NCI-H1436 treated with DMSO at 0.1 percent for 48 hours (cell line): ENCODE results near the gene TEP1.
"Not testable (repeated sequence)": the region's sequence is repeated elsewhere in the genome, so short reads cannot be mapped to it uniquely, and the experiment has no call there.

ENCODE experiments used
- DNase-seq: peaks from one replicate; lab custom pipeline; 2025; lab: John Stamatoyannopoulos, UW

The TEP1 gene

DNA sequence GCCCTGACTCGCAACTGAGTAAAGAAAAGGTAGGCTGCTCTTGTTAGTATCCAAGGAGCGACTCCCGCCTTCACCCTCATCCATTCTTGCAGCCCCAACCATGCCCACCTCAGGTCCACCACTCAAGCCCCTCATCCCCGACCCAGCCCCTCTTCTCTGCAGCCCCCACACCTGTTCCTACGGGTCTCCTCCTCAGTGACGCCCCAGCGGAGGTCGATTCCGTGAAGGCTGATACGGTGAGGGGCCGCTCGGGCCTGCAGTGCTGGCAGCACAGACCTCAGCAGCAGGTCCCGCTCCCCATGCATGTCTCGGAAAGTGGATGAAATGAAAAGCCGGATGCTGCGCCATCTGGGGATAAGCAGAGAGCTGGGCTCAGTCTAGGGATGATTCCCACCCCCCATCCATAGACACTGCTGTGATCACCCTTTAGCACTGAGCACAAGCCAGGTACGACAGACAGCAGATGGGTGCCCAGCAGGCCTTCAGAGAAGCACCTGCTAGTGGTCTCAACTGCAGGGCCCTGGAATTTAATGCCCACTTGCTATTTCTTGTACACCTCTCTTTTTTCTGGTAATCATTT is 26.9 kb downstream of the TEP1 start:
- no peak for DNase-seq

DNA sequence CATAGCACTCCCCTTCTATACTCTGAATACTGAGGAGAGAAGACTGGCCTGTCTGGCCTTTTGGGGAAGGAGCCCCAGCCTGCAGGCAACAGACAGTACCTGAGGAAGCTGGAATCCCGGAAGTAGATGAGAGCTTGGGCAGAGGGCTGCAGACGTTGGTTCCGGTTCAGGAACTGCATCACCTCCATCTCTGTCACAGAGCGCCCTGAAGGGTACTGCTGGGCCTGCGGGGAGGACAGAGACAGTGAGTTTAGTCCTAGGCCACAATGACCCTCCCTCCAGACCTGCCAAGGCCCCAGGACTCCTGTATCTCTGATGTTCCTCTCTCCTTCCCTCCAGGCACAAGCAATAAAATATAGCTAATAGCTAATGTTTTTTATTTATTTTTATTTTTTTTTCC is 28.4 kb downstream of the TEP1 start:
- DNase-seq, result no peak

DNA sequence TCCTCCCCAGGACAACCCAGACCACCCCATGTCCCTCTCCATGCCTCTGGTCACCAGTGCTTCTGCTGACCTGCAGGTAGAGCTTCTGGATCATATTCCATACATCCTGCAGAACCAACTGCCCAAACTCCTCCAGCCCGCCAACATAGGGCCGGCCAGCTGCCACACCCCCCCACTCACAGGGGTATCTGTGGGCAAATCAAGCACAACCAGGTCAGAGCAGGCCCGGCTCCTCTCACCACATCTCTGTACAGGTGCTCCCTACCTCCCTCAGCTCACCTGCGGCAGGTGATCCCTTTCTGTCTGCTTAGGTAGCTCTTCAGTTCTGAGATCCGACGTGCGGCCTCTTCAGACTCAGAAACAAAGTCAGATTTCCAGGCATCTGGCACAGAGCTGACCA is 29.0 kb downstream of the TEP1 start:
- DNase-seq, result no peak

DNA sequence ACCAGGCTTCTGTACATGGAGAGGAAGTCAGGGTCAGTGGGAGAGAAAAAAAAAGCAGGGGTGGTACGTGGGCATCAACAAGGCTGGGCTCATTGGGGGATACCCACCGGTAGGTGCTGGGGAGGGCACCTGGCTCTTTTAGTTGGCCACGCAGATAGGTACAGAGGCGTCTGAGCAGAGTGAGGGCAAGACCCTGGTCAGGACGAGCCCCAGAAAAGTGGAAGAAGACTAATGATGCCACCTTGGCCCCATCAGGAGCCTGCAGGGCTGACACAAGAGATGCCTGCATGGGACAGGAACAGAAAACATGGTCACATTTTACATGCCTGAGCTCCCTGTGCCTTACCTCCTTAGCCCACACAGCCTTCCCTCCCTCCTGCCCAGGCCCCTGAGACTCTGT is 29.7 kb downstream of the TEP1 start:
- DNase-seq, result no peak

DNA sequence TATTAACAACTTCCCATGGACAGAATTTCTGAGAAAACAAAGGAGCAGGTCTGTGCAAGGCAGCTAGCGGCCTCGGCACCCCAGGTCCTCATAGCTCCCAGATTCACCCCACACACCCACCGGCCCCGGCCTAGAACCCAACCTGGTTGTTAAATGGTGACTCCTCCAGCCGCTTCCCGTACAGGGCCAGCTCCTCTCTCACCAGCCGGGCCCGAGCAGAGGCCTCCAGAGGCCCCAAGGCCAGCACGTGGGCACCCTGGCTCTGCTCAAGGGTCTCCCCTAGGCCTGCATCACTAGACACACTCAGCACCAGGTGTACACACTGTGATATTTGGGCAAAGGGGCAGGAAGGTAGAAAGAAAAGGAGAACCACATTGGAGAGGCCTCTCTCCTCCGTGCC is 30.3 kb downstream of the TEP1 start:
- no peak for DNase-seq

DNA sequence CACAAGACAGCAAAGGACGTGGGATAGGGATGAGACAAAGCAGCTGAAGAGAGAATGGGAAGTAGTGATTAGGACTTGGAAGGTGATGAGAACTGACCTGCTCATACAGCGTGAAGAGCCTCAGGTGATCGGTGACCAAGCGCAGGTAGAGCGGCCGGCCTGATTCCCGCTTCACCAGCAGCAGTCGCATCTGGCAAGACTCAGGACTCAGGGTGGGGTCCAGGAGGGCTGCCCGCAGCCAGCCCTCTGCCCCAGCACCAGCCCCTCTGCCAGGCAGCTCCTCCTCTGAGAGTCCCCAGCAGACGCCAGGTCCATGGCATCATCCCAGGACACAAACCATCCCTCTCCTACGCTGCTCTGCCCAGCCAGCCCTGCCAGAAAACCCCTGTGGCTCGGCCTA is 30.8 kb downstream of the TEP1 start:
- no peak for DNase-seq

DNA sequence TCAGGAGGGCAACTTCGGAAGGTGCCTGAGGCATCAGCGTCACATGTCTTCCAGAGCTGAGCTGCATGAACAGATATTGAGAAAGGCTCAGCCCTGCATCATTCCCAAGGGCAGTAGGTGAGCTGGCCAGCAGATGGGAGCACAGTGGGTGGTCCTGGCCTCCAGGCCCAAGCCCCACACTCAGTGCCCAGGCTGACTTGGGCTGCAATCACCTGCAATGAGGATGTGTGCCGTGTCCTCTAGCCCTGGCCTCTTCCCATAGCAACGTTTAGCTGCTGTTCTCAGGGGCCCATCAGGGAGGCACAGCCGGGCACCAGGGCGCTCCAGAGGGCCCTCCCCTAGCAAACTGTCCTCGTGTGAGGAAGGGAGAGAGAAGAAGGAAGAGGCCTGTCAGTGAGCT is 32.0 kb downstream of the TEP1 start:
- no peak for DNase-seq

DNA sequence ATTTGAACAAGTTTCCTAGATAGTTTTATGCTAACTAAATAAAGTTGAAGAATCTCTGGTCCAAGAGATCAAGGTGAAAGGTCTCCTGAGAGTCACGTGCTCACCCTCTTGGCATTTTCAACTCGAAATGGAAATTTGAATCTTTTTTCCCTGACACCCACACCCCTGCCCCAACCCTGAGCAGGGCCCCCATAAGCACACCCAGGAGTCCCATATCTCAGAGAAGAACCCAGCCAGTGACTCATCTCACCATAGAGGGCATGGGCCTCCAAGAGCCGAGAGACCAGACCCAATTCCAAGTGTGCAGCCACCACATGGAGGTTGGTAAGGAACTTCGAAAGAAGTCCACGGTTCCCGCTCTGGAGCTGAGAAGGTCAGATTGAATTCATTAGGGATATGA is 32.6 kb downstream of the TEP1 start:
- no peak for DNase-seq

DNA sequence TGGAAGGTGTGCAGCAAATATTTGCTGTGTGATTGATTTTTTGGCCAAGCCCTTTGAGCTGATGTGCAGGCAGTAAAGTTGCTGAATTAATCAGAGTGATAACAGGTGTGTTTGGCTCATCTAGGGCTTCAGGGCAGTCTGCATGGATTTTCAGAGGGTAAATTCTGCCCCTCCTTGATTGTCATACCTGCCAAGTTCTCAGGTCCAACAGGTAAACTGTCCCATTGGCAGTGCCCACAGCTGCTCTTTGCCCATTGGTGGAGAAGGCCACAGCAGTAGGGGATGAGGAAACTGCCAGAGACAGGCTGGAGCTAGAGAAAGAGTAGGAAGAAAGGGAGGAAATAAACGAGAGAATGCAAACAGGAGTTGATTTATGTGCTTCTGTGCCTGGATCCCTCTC is 33.6 kb downstream of the TEP1 start:
- DNase-seq, result no peak

DNA sequence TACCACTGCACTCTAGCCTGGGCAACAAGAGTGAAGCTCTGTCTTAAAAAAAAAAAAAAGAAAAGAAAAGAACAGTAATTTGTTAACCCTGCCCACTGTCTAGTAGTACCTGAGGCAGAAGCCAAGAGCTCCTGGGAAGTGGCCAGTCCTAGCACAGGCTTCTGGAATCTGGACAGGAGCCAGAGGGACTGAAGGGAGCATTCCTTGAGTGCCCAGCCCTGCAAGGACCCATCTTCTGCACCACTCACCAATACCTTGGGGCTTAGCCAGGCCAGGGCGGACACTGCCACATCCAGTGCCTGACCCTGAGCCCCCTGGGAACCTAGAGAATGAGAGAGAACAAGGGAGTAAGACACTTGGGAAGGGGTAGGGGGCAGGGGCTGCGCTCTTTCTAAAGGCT is 36.1 kb downstream of the TEP1 start:
- no peak for DNase-seq

DNA sequence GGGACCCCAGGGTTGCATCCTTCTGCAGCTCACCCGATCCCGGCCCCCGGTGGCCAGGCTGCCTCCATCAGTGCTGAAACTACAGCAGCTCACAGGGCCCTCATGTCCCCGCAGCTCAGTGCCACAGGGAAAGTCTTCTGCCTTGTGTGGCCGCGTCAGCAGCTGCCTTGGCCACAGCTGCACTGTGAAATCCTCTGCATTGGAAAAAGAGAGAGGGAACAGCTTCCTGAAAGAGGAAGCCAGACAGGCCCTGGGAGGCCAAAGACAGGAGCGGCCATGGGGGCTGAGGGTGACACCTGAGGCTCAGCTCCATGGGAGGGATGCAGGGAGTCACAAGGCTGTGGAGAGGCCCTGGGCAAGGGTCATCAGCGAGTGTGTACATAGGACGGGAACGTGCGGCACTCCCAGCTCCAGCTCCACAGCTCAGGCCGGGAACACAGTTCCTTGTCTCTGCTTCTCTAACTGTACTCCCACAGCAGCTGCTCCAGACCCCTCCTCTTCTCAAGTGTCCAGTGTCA is 37.2 kb downstream of the TEP1 start:
- no peak for DNase-seq

DNA sequence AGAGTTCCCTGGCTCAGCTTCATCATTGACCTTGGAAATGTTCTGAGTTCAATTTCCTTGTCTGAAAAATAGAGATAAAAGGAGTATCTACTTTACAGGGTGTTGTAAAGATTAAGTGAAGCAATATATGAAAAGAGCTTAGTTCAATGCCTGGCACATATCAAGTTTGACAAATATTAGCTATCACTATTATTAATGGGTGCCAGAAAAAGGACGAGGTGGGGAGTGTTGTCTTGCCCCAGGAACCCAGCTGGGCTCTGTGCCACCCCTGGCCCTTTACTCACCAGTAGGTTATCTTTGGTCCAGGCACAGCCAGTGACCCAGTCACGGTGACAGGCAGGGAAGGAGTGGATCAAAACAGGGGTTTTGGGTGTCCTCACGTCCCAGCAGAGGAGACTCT is 37.8 kb downstream of the TEP1 start:
- no peak for DNase-seq

DNA sequence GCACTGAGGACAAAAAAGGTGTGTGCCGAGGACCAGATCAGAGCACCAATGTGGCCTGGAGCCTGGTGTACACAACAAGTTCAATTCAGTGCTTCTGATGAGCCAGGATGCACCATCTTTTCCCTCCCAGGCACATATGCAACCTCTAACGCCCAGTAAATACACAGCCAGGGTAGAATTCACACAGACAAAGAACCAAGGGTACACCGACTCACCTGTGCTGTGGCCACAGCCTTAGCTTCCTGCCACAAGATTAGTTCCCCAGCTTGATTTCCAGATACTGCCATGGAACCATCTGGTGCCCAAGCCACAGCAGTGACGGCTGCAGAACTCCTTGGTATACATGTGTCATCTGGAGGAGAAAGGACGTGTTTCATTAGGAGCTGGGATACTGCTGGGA is 40.5 kb downstream of the TEP1 start:
- no peak for DNase-seq

DNA sequence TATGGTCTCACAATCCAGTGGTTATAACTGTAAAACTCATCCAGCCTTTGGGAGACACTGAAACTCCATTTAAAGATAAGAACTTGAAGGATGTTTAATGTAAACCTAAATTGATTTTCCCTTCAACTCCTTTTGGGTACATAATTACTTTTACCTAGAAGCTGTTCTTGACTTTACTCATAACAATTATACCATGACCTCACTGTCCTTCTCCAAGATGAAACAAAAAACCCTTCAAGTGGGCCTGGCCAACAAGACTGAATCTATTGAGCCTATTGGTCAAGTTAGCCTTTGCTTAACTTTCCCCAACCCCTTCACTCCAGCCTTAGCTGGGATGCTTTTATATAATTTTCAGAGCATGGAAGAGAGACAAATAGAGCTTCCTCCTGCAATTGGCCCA is 47.4 kb downstream of the TEP1 start:
- no peak for DNase-seq

DNA sequence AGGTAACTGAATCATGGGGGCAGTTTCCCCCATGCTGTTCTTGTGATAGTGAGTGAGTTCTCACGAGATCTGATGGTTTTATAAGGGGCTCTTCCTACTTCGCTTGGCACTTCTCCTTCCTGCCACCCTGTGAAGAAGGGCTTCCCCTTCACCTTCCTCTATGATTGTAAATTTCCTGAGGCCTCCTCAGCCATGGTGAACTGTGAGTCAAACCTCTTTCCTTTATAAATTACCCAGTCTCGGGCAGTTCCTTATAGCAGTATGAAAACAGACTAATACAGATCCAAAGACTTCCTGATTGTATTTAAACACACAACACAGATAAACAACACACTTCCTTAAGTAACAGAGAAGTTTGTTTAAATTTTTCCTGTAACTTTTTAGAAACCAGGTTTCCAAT is 54.8 kb downstream of the TEP1 start:
- not testable (repeated sequence) for DNase-seq

DNA sequence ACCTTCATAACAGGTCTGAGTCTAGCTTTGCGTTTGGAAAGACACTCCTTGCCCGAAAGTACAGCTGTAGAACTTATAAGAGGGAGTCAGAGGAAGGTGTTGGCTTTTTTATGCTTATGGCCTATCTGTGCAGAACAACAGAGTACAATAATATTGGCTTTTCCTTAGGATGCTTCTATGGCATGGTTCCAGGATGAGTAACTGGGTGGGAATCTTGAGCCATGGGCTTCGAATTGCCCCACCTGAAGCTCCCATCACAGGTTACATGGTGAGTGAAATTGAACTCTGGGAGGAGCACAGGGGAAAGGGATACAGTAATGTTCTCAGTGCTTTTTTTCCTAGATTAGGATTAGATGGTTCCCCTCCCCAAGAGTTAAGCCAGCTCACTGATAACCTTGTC is 56.9 kb downstream of the TEP1 start:
- DNase-seq, result no peak

DNA sequence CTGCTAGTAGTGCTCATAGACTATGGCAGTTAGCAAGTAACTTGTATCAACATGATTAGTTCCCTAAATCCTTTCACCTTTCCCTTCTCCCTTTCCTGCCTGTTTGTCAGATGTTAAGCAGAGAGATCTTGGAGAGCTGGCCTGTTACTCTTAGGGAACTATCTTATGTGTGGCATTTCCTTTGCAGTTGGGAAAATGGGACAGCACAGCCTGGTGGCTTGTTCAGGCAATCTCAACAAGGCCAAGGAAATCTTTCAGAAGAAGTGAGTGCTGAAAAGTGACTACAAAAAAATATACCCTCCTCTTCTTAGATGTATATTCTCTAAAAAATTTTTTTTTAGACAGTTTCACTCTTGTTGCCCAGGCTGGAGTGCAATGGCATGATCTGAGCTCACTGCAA is 62.4 kb downstream of the TEP1 start:
- DNase-seq, result no peak

DNA sequence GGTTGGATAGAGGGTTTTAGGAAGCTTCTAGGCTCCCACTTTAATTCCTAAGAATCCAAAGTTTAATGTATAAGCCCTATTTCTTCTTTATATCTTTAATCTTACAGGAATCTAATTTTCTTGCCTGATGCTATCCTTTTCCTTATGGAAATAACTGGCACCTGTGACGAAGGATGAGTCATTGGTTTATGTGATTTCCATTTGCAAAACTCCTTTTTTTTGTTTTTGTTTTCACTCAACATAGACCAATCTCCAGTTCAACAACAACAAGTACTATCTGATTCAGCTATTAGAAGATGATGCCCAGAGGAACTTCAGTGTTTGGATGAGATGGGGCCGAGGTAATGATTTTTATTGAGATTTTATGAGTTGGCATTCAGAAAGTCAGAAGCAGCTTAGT is 63.0 kb downstream of the TEP1 start:
- DNase-seq, result no peak

DNA sequence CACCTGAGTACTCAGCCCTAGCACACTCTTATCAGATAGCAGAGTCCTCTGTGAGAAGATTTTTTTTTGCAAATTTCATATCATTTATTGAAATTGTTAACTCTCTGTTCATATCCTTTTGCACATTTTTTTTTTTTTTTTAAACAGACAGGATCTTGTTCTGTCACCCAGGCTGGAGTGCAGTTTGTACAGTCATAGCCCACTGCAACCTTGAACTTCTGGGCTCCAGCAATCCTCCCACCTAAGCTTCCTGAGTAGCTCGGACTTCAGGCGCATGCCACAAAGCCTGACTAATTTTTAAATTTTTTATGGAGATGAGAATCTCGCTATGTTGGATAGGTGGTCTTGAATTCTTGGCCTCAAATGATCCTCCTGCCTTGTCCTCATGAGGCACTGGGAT is 65.6 kb downstream of the TEP1 start:
- no peak for DNase-seq

DNA sequence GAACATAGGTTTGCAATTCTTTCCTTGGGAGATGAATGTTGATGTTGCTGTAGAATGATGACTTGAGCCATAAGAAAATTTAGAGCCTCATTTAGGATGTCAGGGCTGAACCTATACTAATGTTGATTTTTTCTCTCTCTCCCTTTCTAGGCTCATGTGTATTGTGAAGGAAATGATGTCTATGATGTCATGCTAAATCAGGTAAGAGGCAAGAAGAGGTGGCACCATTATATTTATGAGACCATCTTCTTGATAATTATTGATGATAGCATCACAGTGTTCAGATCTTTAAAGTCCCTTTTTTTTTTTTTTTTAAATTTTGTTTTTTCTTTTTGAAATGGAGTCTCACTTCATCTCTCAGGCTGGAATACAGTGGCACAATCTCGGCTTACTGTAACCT is 66.6 kb downstream of the TEP1 start:
- no peak for DNase-seq

DNA sequence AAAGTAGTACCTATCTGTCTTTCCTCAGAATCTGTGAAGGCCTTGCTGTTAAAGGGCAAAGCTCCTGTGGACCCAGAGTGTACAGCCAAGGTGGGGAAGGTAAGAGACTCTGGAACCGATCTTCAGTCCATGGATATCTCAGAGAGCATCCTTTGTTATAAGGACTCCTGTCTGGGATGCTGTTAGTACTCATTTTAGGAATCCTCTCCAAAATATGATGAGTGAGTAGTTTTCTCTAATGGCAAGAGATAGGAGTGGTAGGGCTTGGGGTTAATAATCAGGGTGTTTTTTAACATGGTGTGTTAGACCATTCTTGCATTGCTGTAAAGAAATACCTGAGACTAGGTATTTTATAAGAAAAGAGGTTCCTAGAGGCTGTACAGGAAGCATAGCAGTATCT is 67.9 kb downstream of the TEP1 start:
- DNase-seq, result no peak

DNA sequence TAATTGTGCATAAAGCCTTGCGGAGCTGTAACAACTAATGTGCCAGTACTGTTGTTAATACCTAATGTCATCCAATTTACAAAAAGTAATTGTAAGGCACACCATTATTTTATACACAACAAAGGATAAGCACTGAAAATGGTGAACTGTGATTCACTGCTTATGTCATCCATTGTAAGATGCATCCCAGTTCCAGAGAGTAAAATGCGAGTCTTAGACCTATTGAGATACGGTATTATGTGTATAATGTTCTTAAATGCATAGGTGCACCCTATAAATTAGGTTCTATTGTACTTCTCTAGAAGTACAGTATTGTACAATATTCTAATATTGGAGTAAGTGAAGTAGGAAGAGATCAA is 69.5 kb downstream of the TEP1 start:
- no peak for DNase-seq

DNA sequence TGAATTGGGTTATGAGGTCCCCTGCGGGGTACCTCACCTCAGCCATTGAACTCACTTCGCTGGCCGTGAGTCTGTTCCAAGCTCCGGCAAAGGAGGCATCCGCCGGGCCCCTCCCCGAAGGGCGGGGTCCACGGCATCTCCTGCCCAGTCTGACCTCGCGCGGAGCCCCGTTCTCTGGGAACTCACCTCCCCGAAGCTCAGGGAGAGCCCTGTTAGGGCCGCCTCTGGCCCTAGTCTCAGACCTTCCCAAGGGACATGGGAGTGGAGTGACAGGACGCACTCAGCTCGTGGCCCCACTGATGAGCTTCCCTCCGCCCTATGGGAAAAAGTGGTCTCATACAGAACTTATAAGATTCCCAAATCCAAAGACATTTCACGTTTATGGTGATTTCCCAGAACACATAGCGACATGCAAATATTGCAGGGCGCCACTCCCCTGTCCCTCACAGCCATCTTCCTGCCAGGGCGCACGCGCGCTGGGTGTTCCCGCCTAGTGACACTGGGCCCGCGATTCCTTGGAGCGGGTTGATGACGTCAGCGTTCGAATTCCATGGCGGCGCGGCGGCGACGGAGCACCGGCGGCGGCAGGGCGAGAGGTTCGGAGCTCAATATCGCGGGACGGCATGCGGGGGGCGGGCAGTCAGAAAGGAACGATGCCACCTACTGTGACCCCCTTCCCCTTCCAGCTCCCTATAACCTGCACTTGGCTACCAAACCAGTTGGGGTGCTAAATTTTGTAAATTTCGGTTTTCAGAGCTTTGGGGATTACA is 70.0 kb downstream of the TEP1 start, which contains the start of gene PARP2:
PARP2 (plus strand) TSS at position 544 of the 770 bp plus-strand sequence; CDS start at position 551, 7 bp downstream.
- DNase-seq, result peak; percentile 97

DNA sequence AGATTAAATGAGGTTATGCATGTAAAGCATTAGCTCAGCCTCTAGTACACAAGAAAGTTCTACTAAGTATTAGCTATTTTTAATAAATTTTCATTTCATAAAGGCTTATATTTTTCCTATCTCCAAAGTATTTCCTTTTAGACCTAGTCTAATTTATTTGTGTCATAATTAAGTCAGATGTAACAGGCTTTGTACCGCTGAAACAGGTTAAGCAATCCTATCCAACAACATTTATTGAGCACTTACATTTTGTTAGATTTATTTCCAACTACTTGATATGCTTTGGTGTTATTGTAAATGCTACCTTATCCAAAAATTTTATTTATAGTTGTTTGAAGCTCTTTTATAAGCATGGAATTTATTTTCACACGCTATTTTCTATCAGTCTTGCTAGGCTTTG is 71.7 kb downstream of the TEP1 start:
- no peak for DNase-seq
